Activated CD4-positive, CD25-positive, alpha-beta regulatory T cell (primary cell): Measurements from ENCODE around the gene MPO.

Source experiments
- DNase-seq, 4 experiments: peaks; one replicate each; lab custom pipeline; 2025; lab: John Stamatoyannopoulos, UW

MPO gene

GRCh38 chr17:58233543-58233942 lies 47.2 kb downstream of the MPO start:
- DNase-seq = no peak

DNA sequence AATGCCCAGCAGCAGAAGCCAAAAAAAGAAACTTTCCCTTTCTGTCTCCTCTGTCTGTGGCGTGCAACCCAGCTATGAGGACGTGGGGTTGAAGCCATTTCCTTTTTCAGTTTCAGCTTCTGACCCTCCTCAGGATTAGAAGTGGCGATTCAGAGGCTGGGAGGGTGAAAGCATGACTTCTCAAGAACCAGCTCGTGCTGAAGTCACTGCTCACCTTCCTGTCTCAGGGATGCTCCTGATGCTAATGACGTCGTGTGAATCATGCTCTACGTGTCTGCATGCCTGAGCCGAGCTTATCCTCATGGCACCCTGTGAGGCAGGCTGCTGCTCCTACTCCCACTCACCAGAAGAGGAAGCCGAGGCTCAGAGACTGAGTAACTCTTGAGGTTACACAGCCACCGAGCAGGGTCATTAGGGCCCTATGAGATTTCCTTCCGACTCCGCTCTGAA lies 48.0 kb downstream of the MPO start:
- DNase-seq = no peak

- no peak for DNase-seq
Observed at GRCh38 chr17:58231641-58232040, 49.1 kb downstream of the MPO start.

DNA sequence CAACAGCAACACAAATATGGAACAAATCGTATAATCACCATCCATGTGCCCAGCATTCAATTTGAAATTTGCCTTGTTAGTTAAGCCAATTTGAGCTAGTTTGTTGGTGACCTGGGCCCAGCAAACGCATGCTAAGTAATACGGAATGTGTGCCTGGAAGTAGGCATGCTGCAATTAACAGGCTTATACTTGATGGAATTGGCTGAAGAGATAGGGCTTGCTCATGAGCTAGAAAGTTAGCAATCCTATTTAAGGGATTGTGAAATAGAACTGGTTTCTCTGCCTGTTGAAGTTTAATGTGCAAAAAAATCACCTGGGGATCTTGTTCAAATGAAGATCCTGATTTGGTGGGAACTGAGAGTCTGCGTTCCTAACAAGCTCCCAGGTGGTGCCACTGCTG lies 50.9 kb downstream of the MPO start:
- no peak for DNase-seq

GRCh38 chr17:58229384-58229783 lies 51.4 kb downstream of the MPO start:
- DNase-seq = no peak

- DNase-seq = no peak
Observed at GRCh38 chr17:58228679-58229078, 52.1 kb downstream of the MPO start.

GRCh38 chr17:58227733-58228132 lies 53.0 kb downstream of the MPO start:
- no peak for DNase-seq

- DNase-seq = no peak
Observed at GRCh38 chr17:58224315-58224714, 56.4 kb downstream of the MPO start.
